ENCODE results near the gene PAFAH2. TPM values are rescaled to one million over a fixed set of nuclear protein-coding genes. Genes with fewer than 3 reads are reported as not detected.

The PAFAH2 gene
- total RNA-seq, 4 donors from 2014 or later = 6.3 to 19.2 (median 9.3) TPM

DNA sequence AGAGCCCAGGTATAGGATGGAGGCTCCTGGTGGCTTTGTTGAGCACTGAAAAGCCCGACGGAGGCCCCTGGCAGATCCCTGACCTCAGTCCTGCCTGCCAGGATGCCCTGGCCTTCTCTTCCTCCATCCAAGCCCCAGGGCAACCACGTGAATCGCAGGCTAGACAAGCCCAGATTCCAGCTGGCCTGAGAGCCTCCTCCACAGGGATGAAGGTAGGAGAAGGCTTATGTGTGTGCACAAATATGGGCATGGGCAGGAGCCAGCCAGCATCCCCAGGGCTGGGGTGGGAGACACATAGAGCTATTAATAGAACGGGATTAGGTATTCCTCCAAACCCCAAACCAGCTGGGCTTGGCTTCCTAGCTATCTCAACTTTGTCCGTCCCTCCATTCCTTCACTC lies 19.7 kb upstream of the PAFAH2 start:
- 59 to 66% methylated on average over 6 of the region's 6 CpGs for WGBS, 2 donors
- no peak for DNase-seq (ENCODE audit: low spot score in 2 of 2)
- no peaks in the 10 kb centered on the region for H3K36me3 ChIP-seq
- no peaks in the 10 kb centered on the region for H3K9me3 ChIP-seq
- TF ChIP-seq EP300 (IDR thresholded peaks at IDR 0.05) (no peak), POLR2A (IDR thresholded peaks at IDR 0.05) (no peak)
- TF ChIP-seq, protein P1, sequence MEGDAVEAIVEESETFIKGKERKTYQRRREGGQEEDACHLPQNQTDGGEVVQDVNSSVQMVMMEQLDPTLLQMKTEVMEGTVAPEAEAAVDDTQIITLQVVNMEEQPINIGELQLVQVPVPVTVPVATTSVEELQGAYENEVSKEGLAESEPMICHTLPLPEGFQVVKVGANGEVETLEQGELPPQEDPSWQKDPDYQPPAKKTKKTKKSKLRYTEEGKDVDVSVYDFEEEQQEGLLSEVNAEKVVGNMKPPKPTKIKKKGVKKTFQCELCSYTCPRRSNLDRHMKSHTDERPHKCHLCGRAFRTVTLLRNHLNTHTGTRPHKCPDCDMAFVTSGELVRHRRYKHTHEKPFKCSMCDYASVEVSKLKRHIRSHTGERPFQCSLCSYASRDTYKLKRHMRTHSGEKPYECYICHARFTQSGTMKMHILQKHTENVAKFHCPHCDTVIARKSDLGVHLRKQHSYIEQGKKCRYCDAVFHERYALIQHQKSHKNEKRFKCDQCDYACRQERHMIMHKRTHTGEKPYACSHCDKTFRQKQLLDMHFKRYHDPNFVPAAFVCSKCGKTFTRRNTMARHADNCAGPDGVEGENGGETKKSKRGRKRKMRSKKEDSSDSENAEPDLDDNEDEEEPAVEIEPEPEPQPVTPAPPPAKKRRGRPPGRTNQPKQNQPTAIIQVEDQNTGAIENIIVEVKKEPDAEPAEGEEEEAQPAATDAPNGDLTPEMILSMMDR (IDR thresholded peaks at IDR 0.05) = no peak
- H3K4me1 ChIP-seq = peaks cover 0 to 43% (median 7%) of the 10 kb centered on the region in 4 donors
- H3K4me3 ChIP-seq = no peak overlapping the region
- no peaks in the 10 kb centered on the region for H3K27me3 ChIP-seq
- H3K27ac ChIP-seq = no peak overlapping the region

DNA sequence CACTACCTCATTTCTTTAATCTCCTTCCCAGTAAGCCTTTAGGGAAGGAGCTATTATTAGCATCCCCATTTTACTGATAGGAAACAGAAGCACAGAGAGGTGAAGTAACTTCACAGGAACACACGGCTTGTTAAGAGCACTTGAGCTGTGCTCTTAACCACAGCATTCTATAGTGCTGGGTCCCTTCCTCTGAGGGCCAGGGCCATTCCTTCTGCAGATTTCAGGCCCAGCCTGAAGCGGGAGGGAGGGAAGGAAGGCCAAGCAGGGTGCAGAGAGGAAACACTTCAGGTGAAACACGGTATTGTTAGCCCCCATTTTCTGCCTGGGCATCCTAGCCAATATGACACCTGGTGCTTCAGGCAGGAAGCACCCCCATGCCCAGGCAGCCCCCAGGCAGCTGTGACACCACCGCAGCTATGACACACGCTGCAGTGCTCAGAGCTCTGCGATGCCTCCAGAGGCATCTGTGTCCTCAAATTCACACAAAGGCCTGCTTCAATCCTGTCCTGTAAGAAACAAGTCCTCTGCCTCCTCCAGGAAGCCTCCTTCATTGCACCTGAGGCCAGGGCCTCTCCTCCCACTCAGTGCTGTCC lies 19.2 kb upstream of the PAFAH2 start:
- TF ChIP-seq EP300 (IDR thresholded peaks at IDR 0.05) (no peak), POLR2A (IDR thresholded peaks at IDR 0.05) (no peak)
- TF ChIP-seq, protein P1 (IDR thresholded peaks at IDR 0.05) = no peak
- no peak overlapping the region for H3K27ac ChIP-seq

DNA sequence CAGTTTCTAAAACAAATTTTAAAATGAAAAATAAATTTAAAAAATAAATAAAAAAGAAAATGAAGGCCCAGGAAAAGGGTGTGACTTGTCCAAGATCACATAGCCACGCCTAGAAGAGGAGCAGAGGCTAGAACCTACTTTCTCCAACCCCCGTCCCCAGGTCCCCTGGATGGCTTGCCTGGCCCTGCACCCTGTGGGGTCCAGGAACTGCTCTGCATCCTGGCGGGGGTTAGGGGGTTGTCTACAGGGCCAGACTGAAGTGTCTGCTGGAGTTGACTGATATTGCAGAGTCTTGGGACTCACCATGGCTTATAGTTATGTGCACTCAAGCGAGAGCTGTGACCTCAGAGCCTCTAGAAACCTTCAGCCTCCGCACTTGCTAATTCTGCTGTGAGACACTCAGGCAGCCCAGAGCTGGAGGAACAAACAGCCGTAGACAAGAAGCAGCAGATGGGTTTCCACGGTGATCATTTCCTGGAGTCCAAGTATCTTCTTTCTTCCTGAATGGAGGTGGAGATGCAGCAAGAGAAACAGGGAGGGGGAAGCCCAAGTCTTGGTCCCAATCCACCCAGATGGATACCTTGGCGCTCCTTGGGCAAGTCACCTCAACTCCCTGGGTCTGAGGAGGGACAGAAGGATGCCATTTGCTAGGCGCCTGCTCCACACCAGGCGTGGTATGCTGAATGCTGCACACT lies 18.5 kb upstream of the PAFAH2 start:
- H3K27ac ChIP-seq = no peak overlapping the region
- H3K36me3 ChIP-seq = no peaks in the 10 kb centered on the region
- H3K27me3 ChIP-seq = no peaks in the 10 kb centered on the region
- TF ChIP-seq EP300 (IDR thresholded peaks at IDR 0.05) (no peak), POLR2A (IDR thresholded peaks at IDR 0.05) (no peak)
- TF ChIP-seq, protein P1 (IDR thresholded peaks at IDR 0.05) = no peak
- H3K9me3 ChIP-seq = no peaks in the 10 kb centered on the region
- no peak for DNase-seq (ENCODE audit: low spot score in 2 of 2)
- no peak overlapping the region for H3K4me3 ChIP-seq
- WGBS, 2 donors = 78 to 81% methylated on average over 10 of the region's 10 CpGs
- H3K4me1 ChIP-seq = peaks cover 0 to 31% (median 2%) of the 10 kb centered on the region in 4 donors

More for the DNA sequence above, 19.2 kb upstream of the PAFAH2 start:
- no peaks in the 10 kb centered on the region for H3K9me3 ChIP-seq
- H3K4me3 ChIP-seq = no peak overlapping the region
- WGBS, 2 donors = 69 to 70% methylated on average over 6 of the region's 6 CpGs
- H3K27me3 ChIP-seq = no peaks in the 10 kb centered on the region
- DNase-seq (ENCODE audit: low spot score in 2 of 2) = no peak
- H3K36me3 ChIP-seq = no peaks in the 10 kb centered on the region
- H3K4me1 ChIP-seq = peaks cover 0 to 38% (median 5%) of the 10 kb centered on the region in 4 donors

DNA sequence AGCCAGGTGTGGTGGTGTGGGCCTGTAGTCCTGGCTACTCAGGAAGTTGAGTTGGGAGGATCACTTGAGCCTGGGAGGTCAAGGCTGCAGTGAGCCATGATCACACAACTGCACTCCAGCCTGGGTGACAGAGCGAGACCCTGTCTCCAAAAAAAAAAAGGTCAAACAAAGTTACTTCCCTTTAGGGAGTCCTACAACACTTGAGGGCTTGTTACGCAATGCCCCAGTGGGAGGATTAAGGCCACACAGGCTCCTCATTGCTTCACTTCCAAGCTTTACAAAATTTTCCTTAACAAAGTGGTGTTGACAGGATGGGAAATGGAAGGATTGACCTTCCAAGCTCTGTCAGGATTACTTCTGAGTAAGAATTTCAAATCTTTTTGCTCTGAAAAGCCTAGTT lies 17.5 kb upstream of the PAFAH2 start:
- H3K4me1 ChIP-seq = peaks cover 0 to 21% (median 0%) of the 10 kb centered on the region in 4 donors
- H3K27me3 ChIP-seq = no peaks in the 10 kb centered on the region
- H3K9me3 ChIP-seq = no peaks in the 10 kb centered on the region
- no peak overlapping the region for H3K27ac ChIP-seq
- no peaks in the 10 kb centered on the region for H3K36me3 ChIP-seq
- TF ChIP-seq POLR2A (IDR thresholded peaks at IDR 0.05) (no peak), EP300 (IDR thresholded peaks at IDR 0.05) (peak in 1 of 2 donors; percentile 61)
- TF ChIP-seq, protein P1 (IDR thresholded peaks at IDR 0.05) = no peak
- DNase-seq (ENCODE audit: low spot score in 2 of 2) = peak in 1 of 2 donors; percentile 45
- WGBS, 2 donors = 74 to 85% methylated on average over 2 of the region's 2 CpGs
- H3K4me3 ChIP-seq = no peak overlapping the region

DNA sequence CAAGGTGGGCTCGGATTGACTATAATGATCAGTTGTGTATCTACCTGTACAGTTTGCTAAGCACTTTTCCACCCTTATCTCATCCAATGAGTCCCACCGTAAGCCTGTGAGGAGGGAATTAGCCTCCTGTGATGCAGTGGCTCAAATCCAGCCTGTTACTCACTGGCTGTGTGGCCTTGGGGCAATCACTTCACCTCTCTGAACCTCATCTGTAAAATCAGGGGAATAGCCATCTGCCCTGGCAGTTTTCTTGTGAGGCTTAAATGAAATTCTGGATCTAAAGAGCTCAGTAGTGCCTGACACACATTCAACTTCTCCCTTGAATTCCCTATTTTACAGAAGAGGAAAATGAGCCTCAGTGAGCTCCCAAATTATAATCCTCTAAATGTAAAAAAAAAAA lies 16.3 kb upstream of the PAFAH2 start:
- Histone ChIP-seq H3K27me3 (no peaks in the 10 kb centered on the region), H3K9me3 (no peaks in the 10 kb centered on the region), H3K4me1 (peaks cover 0 to 12% (median 0%) of the 10 kb centered on the region in 4 donors), H3K36me3 (no peaks in the 10 kb centered on the region), H3K27ac (no peak overlapping the region), H3K4me3 (no peak overlapping the region)
- DNase-seq (ENCODE audit: low spot score in 2 of 2) = no peak
- whole genome bisulfite sequencing, 2 donors = 89 to 91% methylated on average over 2 of the region's 2 CpGs
- TF ChIP-seq EP300 (IDR thresholded peaks at IDR 0.05) = no peak
- TF ChIP-seq POLR2A (IDR thresholded peaks at IDR 0.05) = no peak
- TF ChIP-seq, protein P1 (IDR thresholded peaks at IDR 0.05) = no peak
